Endothelial cell of umbilical vein (primary cell): ENCODE measurements around the gene KDM5B. TPM values are rescaled to one million over a fixed set of nuclear protein-coding genes. Genes with fewer than 3 reads are reported as not detected.

Source experiments
- BruUV-seq: library from RNA; stranded (reverse); fragments of 400-500 nt; replicated peaks from 2 replicates; lab custom pipeline; 2021; lab: Mats Ljungman, UMichigan
- CTCF ChIA-PET: fragments of 300-600, 350-600 bp; sonication (Branson Sonifier 250); formaldehyde crosslinking; loops from one replicate; lab custom pipeline; 2021; ENCODE audit warnings: antibody characterized with exemption, inconsistent platforms; lab: Charles Lee
- POLR2A ChIA-PET: fragments of 300-600, 350-600 bp; sonication (Branson Sonifier 250); formaldehyde crosslinking; loops from one replicate; lab custom pipeline; 2021; ENCODE audit warnings: antibody characterized with exemption, inconsistent platforms; lab: Charles Lee
- DNase-seq: peaks from one replicate; pipeline ENCODE4 v3.0.0-alpha.2; 2011; ENCODE audit warnings: low read depth, low spot score
- FAIRE-seq: peaks from 2 replicates; lab custom pipeline; 2011; peaks lifted over from hg19 to GRCh38; lab: Jason Lieb, UNC
- H2AFZ ChIP-seq: 2 replicates; pipeline ENCODE4 v1.6.0; 2012; ENCODE audit warnings: low read depth, low read length, control low read depth, inconsistent platforms
- H3K27ac ChIP-seq: 2 replicates; pipeline ENCODE4 v1.5.1; 2011; ENCODE audit warnings: low read depth, mild to moderate bottlenecking, control low read depth, low read length, moderate library complexity; ENCODE audit not compliant: insufficient read depth
- H3K27me3 ChIP-seq, 2 experiments: 2 replicates each; pipeline versions ENCODE4 v1.6.0 to v1.6.1; 2011; ENCODE audit warnings: low read length in 2 of 2, mixed read lengths in 1 of 2; ENCODE audit not compliant: control insufficient read depth in 2 of 2, insufficient read depth in 2 of 2
- H3K36me3 ChIP-seq, 2 experiments: 2 replicates in 1 of 2; 3 replicates in 1 of 2; pipeline ENCODE4 v1.5.1; 2011; ENCODE audit warnings: low read length in 2 of 2, mild to moderate bottlenecking in 1 of 2, moderate library complexity in 1 of 2; ENCODE audit not compliant: control insufficient read depth in 2 of 2, insufficient read depth in 2 of 2; ENCODE audit errors: extremely low read depth in 1 of 2
- H3K4me1 ChIP-seq: 3 replicates; pipeline ENCODE4 v1.5.1; 2011; ENCODE audit warnings: mild to moderate bottlenecking, low read length; ENCODE audit not compliant: control insufficient read depth, insufficient read depth; ENCODE audit errors: extremely low read depth
- H3K4me2 ChIP-seq: 2 replicates; pipeline ENCODE4 v1.6.1; 2011; ENCODE audit warnings: low read length, control low read depth, mixed read lengths; ENCODE audit not compliant: insufficient read depth
- H3K4me3 ChIP-seq, 3 experiments: fragments of 200-600 bp in 1 of 3; sonication (generic), shearing (Covaris generic) in 1 of 3; replicated peaks in 1 of 3; 2 replicates each; pipeline ENCODE4 v1.5.1; 2011 to 2016; ENCODE audit warnings: control low read depth in 3 of 3, low read length in 3 of 3, mild to moderate bottlenecking in 2 of 3, inconsistent platforms in 1 of 3, low read depth in 1 of 3, moderate library complexity in 1 of 3; ENCODE audit not compliant: insufficient read depth in 1 of 3
- H3K79me2 ChIP-seq: 2 replicates; pipeline ENCODE4 v1.6.0; 2012; ENCODE audit warnings: low read length, inconsistent platforms; ENCODE audit not compliant: control insufficient read depth, insufficient read depth
- H3K9ac ChIP-seq: replicated peaks from 2 replicates; pipeline ENCODE3; 2011; ENCODE audit warnings: low read length, control low read depth; ENCODE audit not compliant: insufficient read depth; ENCODE audit errors: extremely low read depth
- H3K9me1 ChIP-seq: replicated peaks from 3 replicates; pipeline ENCODE4 v1.6.0; 2011; ENCODE audit warnings: mild to moderate bottlenecking, low read length; ENCODE audit not compliant: control insufficient read depth, insufficient read depth; ENCODE audit errors: extremely low read depth
- H3K9me3 ChIP-seq: replicated peaks from 2 replicates; pipeline ENCODE4 v1.5.1; 2012; ENCODE audit warnings: low read length, inconsistent platforms; ENCODE audit not compliant: control insufficient read depth, insufficient read depth
- H4K20me1 ChIP-seq: replicated peaks from 2 replicates; pipeline ENCODE3; 2011; ENCODE audit warnings: mild to moderate bottlenecking, low read length; ENCODE audit not compliant: control insufficient read depth, insufficient read depth; ENCODE audit errors: extremely low read depth
- EZH2 ChIP-seq: IDR thresholded peaks from 2 replicates; pipeline ENCODE4 v1.6.1; 2012; ENCODE audit warnings: borderline replicate concordance, low read depth, mild to moderate bottlenecking, moderate library complexity, low read length, inconsistent platforms; ENCODE audit not compliant: severe bottlenecking
- FOS ChIP-seq: IDR thresholded peaks from 2 replicates; pipeline ENCODE4 v1.6.1; 2011; ENCODE audit warnings: mild to moderate bottlenecking, low read length, moderate library complexity, borderline replicate concordance; ENCODE audit not compliant: insufficient read depth
- GATA2 ChIP-seq: IDR thresholded peaks from 2 replicates; pipeline ENCODE4 v1.7.0; 2011; ENCODE audit warnings: low read depth, mild to moderate bottlenecking, moderate library complexity, mixed read lengths, low read length; ENCODE audit not compliant: insufficient read length, insufficient read depth
- JUN ChIP-seq: IDR thresholded peaks from 2 replicates; pipeline ENCODE4 v1.6.1; 2011; ENCODE audit warnings: borderline replicate concordance, low read depth; ENCODE audit not compliant: insufficient read length, insufficient read depth
- MYC ChIP-seq: IDR thresholded peaks from one replicate; pipeline ENCODE4 v1.6.1; 2011; ENCODE audit warnings: mild to moderate bottlenecking, low read depth, low read length
- POLR2A ChIP-seq: IDR thresholded peaks from 2 replicates; pipeline ENCODE4 v1.6.1; 2012; ENCODE audit warnings: low read depth, mild to moderate bottlenecking, control low read depth, low read length
- POLR2AphosphoS5 ChIP-seq: IDR thresholded peaks from 2 replicates; pipeline ENCODE4 v1.6.1; 2012; ENCODE audit warnings: low read depth, mild to moderate bottlenecking, control low read depth, low read length, moderate library complexity; ENCODE audit not compliant: insufficient read depth
- dilution Hi-C: fragments of 300-500 bp; cut with MboI; formaldehyde crosslinking; loops from one replicate; pipeline ENCODE4 v1.15.0; 2019; ENCODE audit warnings: low sequenced_read_pairs; ENCODE audit not compliant: extremely low pct_ligation_motif_present
- intact Hi-C: fragments of 100-400 bp; cut with micrococcal nuclease; formaldehyde crosslinking; loops from one replicate; pipeline ENCODE4 v1.10.0; 2022
- polyA plus RNA-seq, 4 experiments: library from polyadenylated mRNA; depleted of rRNA in 3 of 4; stranded (reverse) in 3 of 4; unstranded in 1 of 4; fragments of >200 nt; gene quantifications; 2 replicates each; pipeline versions ENCODE4 v1.2.1 to v1.2.3, GENCODE V29; 2011 to 2012; ENCODE audit warnings: missing spikeins in 1 of 4
- total RNA-seq: library from RNA; stranded (reverse); gene quantifications from 2 replicates; pipeline ENCODE4 v1.2.3, GENCODE V29; 2021
- TF ChIP-seq, protein P1 (sequence below), 2 donors: IDR thresholded peaks; 1 replicate in 1 of 2; 2 replicates in 1 of 2; pipeline ENCODE4 v1.5.1; 2011; ENCODE audit warnings: low read length in 2 of 2, mild to moderate bottlenecking in 2 of 2, moderate library complexity in 2 of 2, control low read depth in 1 of 2, inconsistent platforms in 1 of 2, low read depth in 1 of 2; ENCODE audit not compliant: insufficient read depth in 1 of 2; ENCODE audit errors: extremely low read depth in 1 of 2
- TF ChIP-seq, protein P2 (sequence below): IDR thresholded peaks from 2 replicates; pipeline ENCODE4 v1.6.1; 2011; ENCODE audit not compliant: insufficient read depth, insufficient read length

The KDM5B gene
- total and polyA plus RNA-seq, 2 donors (not counting 3 experiments of a cell fraction or from before 2014, with no cell fraction given) = 25.2 to 65.5 TPM

DNA sequence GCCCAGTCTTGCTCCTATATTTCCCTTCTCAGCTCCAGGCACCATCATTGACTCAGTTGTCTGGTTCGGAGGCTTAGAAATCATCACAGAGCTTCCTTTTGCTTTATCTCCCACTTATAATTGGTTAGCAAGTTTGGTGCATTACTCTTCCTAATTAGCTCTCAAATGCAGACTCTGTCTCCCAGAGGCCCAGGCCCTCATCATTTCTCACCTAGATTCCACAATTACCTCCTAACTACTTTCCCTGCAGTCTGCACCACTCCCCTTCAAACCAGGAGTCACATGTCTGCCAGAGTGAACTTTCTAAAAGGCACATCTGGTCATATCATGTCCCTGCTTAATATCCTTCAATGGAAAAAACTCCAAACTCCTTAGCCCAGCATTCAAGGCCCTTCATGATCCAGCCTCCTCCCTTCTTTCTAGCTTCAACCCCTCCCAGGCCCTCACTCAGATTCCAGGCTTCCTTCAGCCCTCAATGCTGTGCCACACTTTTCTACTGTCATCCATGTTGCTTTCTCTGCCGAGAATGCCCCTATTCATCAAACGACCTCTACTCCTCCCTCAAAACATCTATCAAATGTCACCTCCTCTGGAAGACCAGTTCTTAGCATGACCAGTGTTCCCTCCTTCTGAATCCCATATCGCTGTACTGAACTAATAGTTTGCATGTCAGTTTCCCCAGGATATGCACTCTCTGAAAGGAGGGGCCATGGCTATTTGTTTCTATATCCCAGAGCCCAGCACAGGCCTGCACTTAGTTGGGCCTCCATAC lies 128.6 kb downstream of the KDM5B start:
- FAIRE-seq (no peak), DNase-seq (no peak)
- dilution Hi-C loops (no loop called here), intact Hi-C loops (no loop called here)
- Histone ChIP-seq H3K9me1 (no peaks in the 10 kb centered on the region), H3K9me3 (no peaks in the 10 kb centered on the region), H2AFZ (no peak overlapping the region), H3K4me1 (no peaks in the 10 kb centered on the region), H4K20me1 (no peaks in the 10 kb centered on the region), H3K4me2 (no peak overlapping the region), H3K27me3 (peaks cover 13 to 16% of the 10 kb centered on the region in 2 experiments), H3K4me3 (no peak overlapping the region), H3K27ac (no peak overlapping the region), H3K36me3 (no peaks in the 10 kb centered on the region), H3K79me2 (no peaks in the 10 kb centered on the region), H3K9ac (no peak overlapping the region)
- TF ChIP-seq, protein P1, sequence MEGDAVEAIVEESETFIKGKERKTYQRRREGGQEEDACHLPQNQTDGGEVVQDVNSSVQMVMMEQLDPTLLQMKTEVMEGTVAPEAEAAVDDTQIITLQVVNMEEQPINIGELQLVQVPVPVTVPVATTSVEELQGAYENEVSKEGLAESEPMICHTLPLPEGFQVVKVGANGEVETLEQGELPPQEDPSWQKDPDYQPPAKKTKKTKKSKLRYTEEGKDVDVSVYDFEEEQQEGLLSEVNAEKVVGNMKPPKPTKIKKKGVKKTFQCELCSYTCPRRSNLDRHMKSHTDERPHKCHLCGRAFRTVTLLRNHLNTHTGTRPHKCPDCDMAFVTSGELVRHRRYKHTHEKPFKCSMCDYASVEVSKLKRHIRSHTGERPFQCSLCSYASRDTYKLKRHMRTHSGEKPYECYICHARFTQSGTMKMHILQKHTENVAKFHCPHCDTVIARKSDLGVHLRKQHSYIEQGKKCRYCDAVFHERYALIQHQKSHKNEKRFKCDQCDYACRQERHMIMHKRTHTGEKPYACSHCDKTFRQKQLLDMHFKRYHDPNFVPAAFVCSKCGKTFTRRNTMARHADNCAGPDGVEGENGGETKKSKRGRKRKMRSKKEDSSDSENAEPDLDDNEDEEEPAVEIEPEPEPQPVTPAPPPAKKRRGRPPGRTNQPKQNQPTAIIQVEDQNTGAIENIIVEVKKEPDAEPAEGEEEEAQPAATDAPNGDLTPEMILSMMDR (IDR thresholded peaks at IDR 0.05; ENCODE audit: extremely low read depth in 1 of 2, insufficient read depth in 1 of 2, low read depth in 1 of 2, low read length in 2 of 2) = no peak
- TF ChIP-seq JUN = no peak
- TF ChIP-seq MYC = no peak
- no peak for TF ChIP-seq POLR2AphosphoS5
- TF ChIP-seq, protein P2, sequence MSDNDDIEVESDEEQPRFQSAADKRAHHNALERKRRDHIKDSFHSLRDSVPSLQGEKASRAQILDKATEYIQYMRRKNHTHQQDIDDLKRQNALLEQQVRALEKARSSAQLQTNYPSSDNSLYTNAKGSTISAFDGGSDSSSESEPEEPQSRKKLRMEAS = no peak
- TF ChIP-seq GATA2 = no peak
- TF ChIP-seq POLR2A = no peak
- TF ChIP-seq FOS = no peak
- no peak for TF ChIP-seq EZH2
- ChIA-PET POLR2A (no interaction called here), CTCF (interaction anchor here (0.9 to 2.3 kb wide), 4 partner anchors 8 to 491 kb away, joined by 3 to 7 read pairs (median 6); no protein-coding TSS in a partner anchor)
- no TSS peak for BruUV-seq
